GM12878 (cell line): ENCODE measurements around the gene MDGA2. TPM values are rescaled to one million over a fixed set of nuclear protein-coding genes. Genes with fewer than 3 reads are reported as not detected.

Experiments
- ATAC-seq: fragments of 200-7000 bp; cut with Tn5 transposase; 3 replicates; pipeline ENCODE4 v1.9.1; 2020; ENCODE audit warnings: mild to moderate bottlenecking, moderate library complexity
- BruUV-seq: library from RNA; stranded (reverse); fragments of 400-500 nt; replicated peaks from 2 replicates; lab custom pipeline; 2021; lab: Mats Ljungman, UMichigan
- CTCF ChIA-PET: fragments of 300-600 bp; sonication (Branson Sonifier 250); formaldehyde crosslinking; extraction: SDS; loops from one replicate; lab custom pipeline; 2021; ENCODE audit warnings: inconsistent platforms; lab: Yijun Ruan, JAX
- POLR2A ChIA-PET: fragments of 350-600 bp; formaldehyde crosslinking; extraction: SDS; loops from one replicate; lab custom pipeline; 2021; ENCODE audit warnings: inconsistent platforms; lab: Charles Lee
- RAD21 ChIA-PET: fragments of 300-600 bp; sonication (Branson Sonifier 250); formaldehyde crosslinking; loops from one replicate; lab custom pipeline; 2023; ENCODE audit warnings: antibody characterized with exemption; ENCODE audit not compliant: unreplicated experiment; lab: Charles Lee
- SMC1A ChIA-PET: fragments of 300-600 bp; sonication (Branson Sonifier 250); formaldehyde crosslinking; loops from one replicate; lab custom pipeline; 2023; ENCODE audit not compliant: unreplicated experiment, uncharacterized antibody; lab: Charles Lee
- DNase-seq: peaks from one replicate; pipeline ENCODE4 v3.0.0-alpha.2; 2011; ENCODE audit warnings: low read depth, low spot score
- FAIRE-seq: peaks from 3 replicates; lab custom pipeline; 2011; peaks lifted over from hg19 to GRCh38; lab: Jason Lieb, UNC
- H2AFZ ChIP-seq: 2 replicates; pipeline ENCODE4 v1.6.0; 2011; ENCODE audit warnings: low read depth, low read length, control low read depth; ENCODE audit not compliant: control insufficient read depth
- H3K27ac ChIP-seq: 2 replicates; pipeline ENCODE4 v1.5.1; 2011; ENCODE audit warnings: control low read depth; ENCODE audit not compliant: control insufficient read depth, insufficient read depth
- H3K27me3 ChIP-seq, 2 experiments: replicated peaks in 1 of 2; 2 replicates each; pipeline versions ENCODE4 v1.6.0 to v1.6.1; 2011; ENCODE audit warnings: low read length in 1 of 2; ENCODE audit not compliant: control insufficient read depth in 2 of 2, insufficient read depth in 2 of 2
- H3K36me3 ChIP-seq, 2 experiments: 2 replicates each; pipeline ENCODE4 v1.5.1; 2011; ENCODE audit warnings: low read length in 1 of 2; ENCODE audit not compliant: control insufficient read depth in 2 of 2, insufficient read depth in 2 of 2
- H3K4me1 ChIP-seq: 2 replicates; pipeline ENCODE4 v1.6.1; 2011; ENCODE audit warnings: mild to moderate bottlenecking, low read length, moderate library complexity, mixed read lengths; ENCODE audit not compliant: control insufficient read depth, insufficient read depth
- H3K4me2 ChIP-seq: 2 replicates; pipeline ENCODE4 v1.6.0; 2011; ENCODE audit warnings: control low read depth; ENCODE audit not compliant: control insufficient read depth, insufficient read depth
- H3K4me3 ChIP-seq: fragments of 200-600 bp; sonication (generic); 2 replicates; pipeline ENCODE4 v1.5.1; 2016
- H3K79me2 ChIP-seq: 2 replicates; pipeline ENCODE4 v1.6.0; 2011; ENCODE audit warnings: low read length; ENCODE audit not compliant: control insufficient read depth, insufficient read depth
- H3K9ac ChIP-seq: 2 replicates; pipeline ENCODE4 v1.8.0; 2011; ENCODE audit warnings: low read length, control low read depth, mixed read lengths; ENCODE audit not compliant: control insufficient read depth, insufficient read depth
- H3K9me3 ChIP-seq: replicated peaks from 3 replicates; pipeline ENCODE4 v1.5.1; 2011; ENCODE audit warnings: mild to moderate bottlenecking, low read length; ENCODE audit not compliant: control insufficient read depth, insufficient read depth
- H4K20me1 ChIP-seq: 2 replicates; pipeline ENCODE4 v1.6.0; 2011; ENCODE audit not compliant: control insufficient read depth, insufficient read depth
- BACH1 ChIP-seq: fragments of 450-650 bp; IDR thresholded peaks from 2 replicates; pipeline ENCODE4 v1.6.1; 2017; ENCODE audit warnings: mild to moderate bottlenecking, borderline replicate concordance
- CBFB ChIP-seq: IDR thresholded peaks from 2 replicates; pipeline ENCODE4 v1.6.1; 2016; ENCODE audit warnings: antibody characterized with exemption, low read depth
- EGR1 ChIP-seq, 2 experiments: IDR thresholded peaks; 1 replicate in 1 of 2; 2 replicates in 1 of 2; pipeline ENCODE4 v1.6.1; 2011 to 2012; ENCODE audit warnings: low read depth in 2 of 2, low read length in 2 of 2, borderline replicate concordance in 1 of 2, mild to moderate bottlenecking in 1 of 2, moderate library complexity in 1 of 2
- ETV6 ChIP-seq, 2 experiments: fragments of 450-650 bp in 1 of 2; IDR thresholded peaks in 1 of 2; conservative IDR thresholded peaks in 1 of 2; 2 replicates each; pipeline ENCODE4 v1.6.1; 2014; ENCODE audit warnings: antibody characterized with exemption in 1 of 2, borderline replicate concordance in 1 of 2, low read depth in 1 of 2, mild to moderate bottlenecking in 1 of 2, moderate library complexity in 1 of 2
- HDAC2 ChIP-seq: fragments of 200-600 bp; sonication (generic); IDR thresholded peaks from 2 replicates; pipeline ENCODE4 v1.6.1; 2017
- IKZF2 ChIP-seq, 2 experiments: fragments of 450-650 bp; IDR thresholded peaks; 2 replicates each; pipeline ENCODE4 v1.6.1; 2017; ENCODE audit warnings: mild to moderate bottlenecking in 2 of 2, moderate library complexity in 2 of 2
- JUND ChIP-seq: IDR thresholded peaks from 2 replicates; pipeline ENCODE4 v1.6.1; 2012; ENCODE audit warnings: low read depth, mild to moderate bottlenecking, low read length, improper control_type of control experiment, moderate library complexity
- MTA2 ChIP-seq: fragments of 450-650 bp; IDR thresholded peaks from 2 replicates; pipeline ENCODE4 v1.6.1; 2016; ENCODE audit warnings: low read depth, mild to moderate bottlenecking, moderate library complexity
- NBN ChIP-seq: fragments of 450-650 bp; IDR thresholded peaks from 2 replicates; pipeline ENCODE4 v1.6.1; 2016
- RB1 ChIP-seq: fragments of 450-650 bp; formaldehyde crosslinking; IDR thresholded peaks from 2 replicates; pipeline ENCODE4 v1.6.1; 2017; ENCODE audit warnings: mild to moderate bottlenecking, borderline replicate concordance
- ZSCAN29 ChIP-seq: fragments of 450-650 bp; IDR thresholded peaks from 2 replicates; pipeline ENCODE4 v1.6.1; 2017; ENCODE audit warnings: mild to moderate bottlenecking, moderate library complexity
- WGBS: methylation state at CpG from one replicate; pipeline ENCODE4 v1.1.6; 2016; ENCODE audit warnings: low lambda C conversion rate; ENCODE audit not compliant: insufficient replicate concordance, insufficient coverage; ENCODE audit errors: missing lambda C conversion rate; 5-methylcytosine and 5-hydroxymethylcytosine counted together
- in situ Hi-C: fragments of 300-500 bp; cut with MboI; formaldehyde crosslinking; loops from 9 replicates; pipeline ENCODE4 v1.14.3; 2018; ENCODE audit warnings: mixed read lengths
- intact Hi-C: fragments of 100-400 bp; cut with micrococcal nuclease; formaldehyde crosslinking; loops from one replicate; pipeline ENCODE4 v1.14.2; 2022; ENCODE audit not compliant: unreplicated experiment
- polyA plus RNA-seq, 11 experiments: library from polyadenylated mRNA; depleted of rRNA in 4 of 11; unstranded in 6 of 11; stranded (reverse) in 5 of 11; fragments of >200 nt; fragmentation: Nextera tagmentation in 4 of 11; fragmentation: Illumina TruSeq in 1 of 11; extraction: Ambion mirVana in 4 of 11; extraction: Trizol in 1 of 11; gene quantifications; 1 replicate in 1 of 11; 2 replicates in 10 of 11; pipeline versions ENCODE4 v1.2.1 to v1.2.3, GENCODE V29; 2011 to 2016; ENCODE audit warnings: inconsistent platforms in 2 of 11, missing spikeins in 2 of 11, low read depth in 1 of 11
- total RNA-seq, 4 experiments: library from RNA; depleted of rRNA in 3 of 4; stranded (reverse); fragments of >200 nt in 3 of 4; fragmentation: Illumina TruSeq in 1 of 4; extraction: Trizol in 1 of 4; gene quantifications; 2 replicates each; pipeline versions ENCODE4 v1.2.1 to v1.2.3, GENCODE V29; 2013 to 2021
- TF ChIP-seq, protein P1 (sequence below): fragments of 450-650 bp; formaldehyde crosslinking; IDR thresholded peaks from 2 replicates; pipeline ENCODE4 v1.4.0; 2022; ENCODE audit warnings: mild to moderate bottlenecking, moderate library complexity
- TF ChIP-seq, protein P2 (sequence below): IDR thresholded peaks from 2 replicates; pipeline ENCODE4 v1.6.1; 2012; ENCODE audit warnings: improper control_type of control experiment, low read depth, low read length; ENCODE audit not compliant: insufficient replicate concordance
- TF ChIP-seq, protein P3 (sequence below): fragments of 450-650 bp; IDR thresholded peaks from 2 replicates; pipeline ENCODE4 v1.6.1; 2017; ENCODE audit warnings: antibody characterized with exemption, mild to moderate bottlenecking, moderate library complexity

MDGA2 gene
- total and polyA plus RNA-seq, 10 of the 15 experiments (the other 5 are each of a cell fraction or from before 2014, with no cell fraction given): not detected

DNA sequence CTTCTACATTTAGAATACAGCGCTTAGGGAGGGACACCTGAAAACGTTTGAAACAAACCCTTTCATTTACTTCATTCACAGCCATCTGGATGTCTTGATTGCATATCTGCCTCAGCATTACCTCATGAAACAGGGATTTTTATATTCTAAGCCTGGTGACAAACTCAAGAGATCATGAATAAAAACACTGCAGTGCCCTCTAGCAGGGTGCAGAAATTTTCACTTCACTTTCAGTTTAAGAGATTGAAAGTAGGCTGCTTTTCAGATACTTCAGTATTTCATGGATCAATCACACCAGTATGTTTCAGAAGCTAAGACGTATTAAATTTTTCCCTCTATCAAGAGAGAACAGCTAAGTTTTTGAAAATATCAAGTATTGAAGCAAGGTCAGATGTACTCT, 467.8 kb downstream of the MDGA2 start:
- ChIA-PET SMC1A (interaction anchor here (1.4 kb wide), 1 partner anchor 15 kb away, joined by 3 read pairs; no protein-coding TSS in a partner anchor), RAD21 (no interaction called here), CTCF (interaction anchor here (0.6 kb wide), 1 partner anchor 1916 kb away, joined by 4 read pairs; no protein-coding TSS in a partner anchor), POLR2A (no interaction called here)
- WGBS: 44% methylated on average over 3 of the region's 3 CpGs
- no peaks in the 10 kb centered on the region for H4K20me1 ChIP-seq
- H3K4me2 ChIP-seq: no peak overlapping the region
- H3K27me3 ChIP-seq: no peaks in the 10 kb centered on the region
- H3K9me3 ChIP-seq: no peaks in the 10 kb centered on the region
- no peaks in the 10 kb centered on the region for H3K79me2 ChIP-seq
- intact Hi-C loops: no loop called here
- DNase-seq (no peak), FAIRE-seq (no peak), ATAC-seq (no peak)
- no TSS peak for BruUV-seq
- H3K4me1 ChIP-seq: no peaks in the 10 kb centered on the region
- no peak overlapping the region for H3K9ac ChIP-seq
- no peak overlapping the region for H3K27ac ChIP-seq
- in situ Hi-C loops: no loop called here
- H3K36me3 ChIP-seq: no peaks in the 10 kb centered on the region
- no peak overlapping the region for H3K4me3 ChIP-seq
- TF ChIP-seq HDAC2: no peak
- TF ChIP-seq EGR1 (IDR thresholded peaks at IDR 0.05; ENCODE audit: borderline replicate concordance in 1 of 2, low read depth in 2 of 2, low read length in 2 of 2): no peak
- TF ChIP-seq NBN: no peak
- no peak for TF ChIP-seq CBFB
- TF ChIP-seq IKZF2 (IDR thresholded peaks at IDR 0.05): no peak
- TF ChIP-seq BACH1: no peak
- TF ChIP-seq, protein P1, sequence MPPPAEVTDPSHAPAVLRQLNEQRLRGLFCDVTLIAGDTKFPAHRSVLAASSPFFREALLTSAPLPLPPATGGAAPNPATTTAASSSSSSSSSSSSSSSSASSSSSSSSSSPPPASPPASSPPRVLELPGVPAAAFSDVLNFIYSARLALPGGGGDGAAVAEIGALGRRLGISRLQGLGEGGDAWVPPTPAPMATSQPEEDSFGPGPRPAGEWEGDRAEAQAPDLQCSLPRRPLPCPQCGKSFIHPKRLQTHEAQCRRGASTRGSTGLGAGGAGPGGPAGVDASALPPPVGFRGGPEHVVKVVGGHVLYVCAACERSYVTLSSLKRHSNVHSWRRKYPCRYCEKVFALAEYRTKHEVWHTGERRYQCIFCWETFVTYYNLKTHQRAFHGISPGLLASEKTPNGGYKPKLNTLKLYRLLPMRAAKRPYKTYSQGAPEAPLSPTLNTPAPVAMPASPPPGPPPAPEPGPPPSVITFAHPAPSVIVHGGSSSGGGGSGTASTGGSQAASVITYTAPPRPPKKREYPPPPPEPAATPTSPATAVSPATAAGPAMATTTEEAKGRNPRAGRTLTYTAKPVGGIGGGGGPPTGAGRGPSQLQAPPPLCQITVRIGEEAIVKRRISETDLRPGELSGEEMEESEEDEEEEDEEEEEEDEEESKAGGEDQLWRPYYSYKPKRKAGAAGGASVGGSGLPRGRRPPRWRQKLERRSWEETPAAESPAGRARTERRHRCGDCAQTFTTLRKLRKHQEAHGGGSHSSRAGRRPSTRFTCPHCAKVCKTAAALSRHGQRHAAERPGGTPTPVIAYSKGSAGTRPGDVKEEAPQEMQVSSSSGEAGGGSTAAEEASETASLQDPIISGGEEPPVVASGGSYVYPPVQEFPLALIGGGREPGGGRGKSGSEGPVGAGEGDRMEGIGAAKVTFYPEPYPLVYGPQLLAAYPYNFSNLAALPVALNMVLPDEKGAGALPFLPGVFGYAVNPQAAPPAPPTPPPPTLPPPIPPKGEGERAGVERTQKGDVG (CRISPR knock-in tag): no peak
- TF ChIP-seq, protein P2, sequence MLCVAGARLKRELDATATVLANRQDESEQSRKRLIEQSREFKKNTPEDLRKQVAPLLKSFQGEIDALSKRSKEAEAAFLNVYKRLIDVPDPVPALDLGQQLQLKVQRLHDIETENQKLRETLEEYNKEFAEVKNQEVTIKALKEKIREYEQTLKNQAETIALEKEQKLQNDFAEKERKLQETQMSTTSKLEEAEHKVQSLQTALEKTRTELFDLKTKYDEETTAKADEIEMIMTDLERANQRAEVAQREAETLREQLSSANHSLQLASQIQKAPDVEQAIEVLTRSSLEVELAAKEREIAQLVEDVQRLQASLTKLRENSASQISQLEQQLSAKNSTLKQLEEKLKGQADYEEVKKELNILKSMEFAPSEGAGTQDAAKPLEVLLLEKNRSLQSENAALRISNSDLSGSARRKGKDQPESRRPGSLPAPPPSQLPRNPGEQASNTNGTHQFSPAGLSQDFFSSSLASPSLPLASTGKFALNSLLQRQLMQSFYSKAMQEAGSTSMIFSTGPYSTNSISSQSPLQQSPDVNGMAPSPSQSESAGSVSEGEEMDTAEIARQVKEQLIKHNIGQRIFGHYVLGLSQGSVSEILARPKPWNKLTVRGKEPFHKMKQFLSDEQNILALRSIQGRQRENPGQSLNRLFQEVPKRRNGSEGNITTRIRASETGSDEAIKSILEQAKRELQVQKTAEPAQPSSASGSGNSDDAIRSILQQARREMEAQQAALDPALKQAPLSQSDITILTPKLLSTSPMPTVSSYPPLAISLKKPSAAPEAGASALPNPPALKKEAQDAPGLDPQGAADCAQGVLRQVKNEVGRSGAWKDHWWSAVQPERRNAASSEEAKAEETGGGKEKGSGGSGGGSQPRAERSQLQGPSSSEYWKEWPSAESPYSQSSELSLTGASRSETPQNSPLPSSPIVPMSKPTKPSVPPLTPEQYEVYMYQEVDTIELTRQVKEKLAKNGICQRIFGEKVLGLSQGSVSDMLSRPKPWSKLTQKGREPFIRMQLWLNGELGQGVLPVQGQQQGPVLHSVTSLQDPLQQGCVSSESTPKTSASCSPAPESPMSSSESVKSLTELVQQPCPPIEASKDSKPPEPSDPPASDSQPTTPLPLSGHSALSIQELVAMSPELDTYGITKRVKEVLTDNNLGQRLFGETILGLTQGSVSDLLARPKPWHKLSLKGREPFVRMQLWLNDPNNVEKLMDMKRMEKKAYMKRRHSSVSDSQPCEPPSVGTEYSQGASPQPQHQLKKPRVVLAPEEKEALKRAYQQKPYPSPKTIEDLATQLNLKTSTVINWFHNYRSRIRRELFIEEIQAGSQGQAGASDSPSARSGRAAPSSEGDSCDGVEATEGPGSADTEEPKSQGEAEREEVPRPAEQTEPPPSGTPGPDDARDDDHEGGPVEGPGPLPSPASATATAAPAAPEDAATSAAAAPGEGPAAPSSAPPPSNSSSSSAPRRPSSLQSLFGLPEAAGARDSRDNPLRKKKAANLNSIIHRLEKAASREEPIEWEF: no peak
- TF ChIP-seq RB1: no peak
- TF ChIP-seq, protein P3, sequence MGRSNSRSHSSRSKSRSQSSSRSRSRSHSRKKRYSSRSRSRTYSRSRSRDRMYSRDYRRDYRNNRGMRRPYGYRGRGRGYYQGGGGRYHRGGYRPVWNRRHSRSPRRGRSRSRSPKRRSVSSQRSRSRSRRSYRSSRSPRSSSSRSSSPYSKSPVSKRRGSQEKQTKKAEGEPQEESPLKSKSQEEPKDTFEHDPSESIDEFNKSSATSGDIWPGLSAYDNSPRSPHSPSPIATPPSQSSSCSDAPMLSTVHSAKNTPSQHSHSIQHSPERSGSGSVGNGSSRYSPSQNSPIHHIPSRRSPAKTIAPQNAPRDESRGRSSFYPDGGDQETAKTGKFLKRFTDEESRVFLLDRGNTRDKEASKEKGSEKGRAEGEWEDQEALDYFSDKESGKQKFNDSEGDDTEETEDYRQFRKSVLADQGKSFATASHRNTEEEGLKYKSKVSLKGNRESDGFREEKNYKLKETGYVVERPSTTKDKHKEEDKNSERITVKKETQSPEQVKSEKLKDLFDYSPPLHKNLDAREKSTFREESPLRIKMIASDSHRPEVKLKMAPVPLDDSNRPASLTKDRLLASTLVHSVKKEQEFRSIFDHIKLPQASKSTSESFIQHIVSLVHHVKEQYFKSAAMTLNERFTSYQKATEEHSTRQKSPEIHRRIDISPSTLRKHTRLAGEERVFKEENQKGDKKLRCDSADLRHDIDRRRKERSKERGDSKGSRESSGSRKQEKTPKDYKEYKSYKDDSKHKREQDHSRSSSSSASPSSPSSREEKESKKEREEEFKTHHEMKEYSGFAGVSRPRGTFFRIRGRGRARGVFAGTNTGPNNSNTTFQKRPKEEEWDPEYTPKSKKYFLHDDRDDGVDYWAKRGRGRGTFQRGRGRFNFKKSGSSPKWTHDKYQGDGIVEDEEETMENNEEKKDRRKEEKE: no peak
- no peak for TF ChIP-seq JUND
- no peak for TF ChIP-seq MTA2
- no peak for TF ChIP-seq ETV6 (conservative IDR thresholded peaks at IDR 0.05 in 1 of 2, IDR thresholded peaks at IDR 0.05 in 1 of 2; ENCODE audit: borderline replicate concordance in 1 of 2, low read depth in 1 of 2)
- no peak for TF ChIP-seq ZSCAN29
- no peak overlapping the region for H2AFZ ChIP-seq
